K562 (cell line): ENCODE results near the gene PIK3C2G.

Experiments used
- CHD2 ChIP-seq: IDR thresholded peaks from 2 replicates; pipeline ENCODE4 v1.6.1; 2011; ENCODE audit warnings: low read depth, low read length
- CTCF ChIP-seq, 3 experiments: IDR thresholded peaks in 2 of 3; conservative IDR thresholded peaks in 1 of 3; 2 replicates each; pipeline ENCODE4 v1.5.1; 2011 to 2012; ENCODE audit warnings: low read length in 3 of 3, mild to moderate bottlenecking in 3 of 3, control low read depth in 2 of 3, improper control_type of control experiment in 1 of 3, inconsistent platforms in 1 of 3, low read depth in 1 of 3, mixed read lengths in 1 of 3, moderate library complexity in 1 of 3; ENCODE audit not compliant: insufficient read depth in 2 of 3
- E2F5 ChIP-seq: sonication (generic); formaldehyde crosslinking; IDR thresholded peaks from 2 replicates; pipeline ENCODE4 v1.8.0; 2022; ENCODE audit warnings: mild to moderate bottlenecking, missing genetic modification reagents
- EP300 ChIP-seq: IDR thresholded peaks from 2 replicates; pipeline ENCODE4 v1.6.1; 2012; ENCODE audit warnings: low read length, improper control_type of control experiment
- EWSR1 ChIP-seq: fragments of 450-650 bp; IDR thresholded peaks from 2 replicates; pipeline ENCODE4 v1.6.1; 2018; ENCODE audit warnings: borderline replicate concordance, mild to moderate bottlenecking, low read depth, moderate library complexity; ENCODE audit not compliant: partially characterized antibody
- FOXP4 ChIP-seq: sonication (generic); formaldehyde crosslinking; IDR thresholded peaks from 2 replicates; pipeline ENCODE4 v1.8.0; 2022; ENCODE audit warnings: mild to moderate bottlenecking, missing genetic modification reagents, borderline replicate concordance
- HCFC1 ChIP-seq: IDR thresholded peaks from 2 replicates; pipeline ENCODE4 v1.6.1; 2012; ENCODE audit warnings: low read depth, low read length, improper control_type of control experiment
- IRF2 ChIP-seq: sonication (generic); formaldehyde crosslinking; IDR thresholded peaks from 2 replicates; pipeline ENCODE4 v1.8.1; 2022; ENCODE audit warnings: mild to moderate bottlenecking, missing genetic modification reagents
- KAT8 ChIP-seq: fragments of 450-650 bp; IDR thresholded peaks from 2 replicates; pipeline ENCODE4 v1.6.1; 2016; ENCODE audit warnings: low read depth, mild to moderate bottlenecking
- POLR2G ChIP-seq: fragments of 200-400 bp; formaldehyde crosslinking; IDR thresholded peaks from 2 replicates; pipeline ENCODE4 v1.6.1; 2017; ENCODE audit warnings: low read depth, mild to moderate bottlenecking, antibody characterized with exemption, low read length, moderate library complexity
- SIN3A ChIP-seq, 2 experiments: fragments of 150-350 bp in 1 of 2; IDR thresholded peaks; 2 replicates each; pipeline ENCODE4 v1.6.1; 2011 to 2016; ENCODE audit warnings: borderline replicate concordance in 2 of 2, low read depth in 2 of 2, low read length in 2 of 2, mild to moderate bottlenecking in 2 of 2, moderate library complexity in 2 of 2; ENCODE audit not compliant: control insufficient read depth in 1 of 2
- THAP7 ChIP-seq: fragments of 250-450 bp; sonication (Bioruptor Pico); IDR thresholded peaks from 2 replicates; pipeline ENCODE4 v1.5.0; 2021
- ZNF232 ChIP-seq: sonication (generic); formaldehyde crosslinking; IDR thresholded peaks from 2 replicates; pipeline ENCODE4 v1.8.0; 2022; ENCODE audit warnings: mild to moderate bottlenecking, missing genetic modification reagents
- ZNF586 ChIP-seq: fragments of 450-650 bp; formaldehyde crosslinking; conservative IDR thresholded peaks from 2 replicates; pipeline ENCODE4 v1.4.0; 2020; ENCODE audit warnings: mild to moderate bottlenecking, moderate library complexity

- TF ChIP-seq CHD2 (no peak), IRF2 (no peak), EP300 (no peak), ZNF232 (no peak), CTCF (IDR thresholded peaks at IDR 0.05 in 2 of 3, conservative IDR thresholded peaks at IDR 0.05 in 1 of 3; ENCODE audit: insufficient read depth in 2 of 3, low read depth in 1 of 3, low read length in 3 of 3) (no peak), ZNF586 (CRISPR knock-in tag) (no peak), HCFC1 (no peak), POLR2G (no peak), THAP7 (CRISPR knock-in tag) (no peak), SIN3A (IDR thresholded peaks at IDR 0.05; ENCODE audit: borderline replicate concordance in 2 of 2, control insufficient read depth in 1 of 2, low read depth in 2 of 2, low read length in 2 of 2) (no peak), FOXP4 (CRISPR knock-in tag) (no peak), KAT8 (no peak), E2F5 (no peak), EWSR1 (no peak)
Observed at GRCh38 chr12:18580291-18580690, 319.0 kb downstream of the PIK3C2G start.
